WTC11 (cell line): ENCODE data around the gene TMX4. TPM values are rescaled to one million over a fixed set of nuclear protein-coding genes. Genes with fewer than 3 reads are reported as not detected.

Experiments
- ATAC-seq: fragments of 200-7000 bp; cut with Tn5 transposase; 2 replicates; pipeline ENCODE4 v1.10.0; 2021; ENCODE audit warnings: mild to moderate bottlenecking, moderate library complexity
- CTCF ChIA-PET: fragments of 300-600 bp; sonication (Branson Sonifier 250); formaldehyde crosslinking; loops from one replicate; lab custom pipeline; 2021; ENCODE audit warnings: antibody characterized with exemption; lab: Charles Lee
- POLR2A ChIA-PET: fragments of 350-600 bp; sonication (Branson Sonifier 250); formaldehyde crosslinking; loops from one replicate; lab custom pipeline; 2021; ENCODE audit warnings: antibody characterized with exemption; lab: Charles Lee
- DNase-seq: peaks from one replicate; pipeline ENCODE4 v3.0.0; 2021; ENCODE audit warnings: low spot score
- H3K27ac Mint-ChIP-seq: 2 replicates; pipeline ENCODE4 v1.8.0; 2021; ENCODE audit warnings: mixed read lengths
- H3K27me3 Mint-ChIP-seq: 2 replicates; pipeline ENCODE4 v1.8.0; 2021; ENCODE audit warnings: low read depth, mild to moderate bottlenecking, moderate library complexity, mixed read lengths
- H3K36me3 Mint-ChIP-seq: 2 replicates; pipeline ENCODE4 v1.8.0; 2021; ENCODE audit warnings: mixed read lengths
- H3K4me1 Mint-ChIP-seq: 2 replicates; pipeline ENCODE4 v1.8.0; 2022; ENCODE audit warnings: mixed read lengths
- H3K4me3 Mint-ChIP-seq: 2 replicates; pipeline ENCODE4 v1.8.0; 2021; ENCODE audit warnings: mild to moderate bottlenecking, moderate library complexity, mixed read lengths
- H3K9me3 Mint-ChIP-seq: 2 replicates; pipeline ENCODE4 v1.8.0; 2021; ENCODE audit warnings: mixed read lengths
- E2F1 ChIP-seq: sonication (generic); formaldehyde crosslinking; IDR thresholded peaks from 2 replicates; pipeline ENCODE4 v1.8.0; 2022; ENCODE audit warnings: mild to moderate bottlenecking, missing genetic modification reagents
- ELF4 ChIP-seq: sonication (generic); formaldehyde crosslinking; IDR thresholded peaks from 2 replicates; pipeline ENCODE4 v1.8.1; 2022; ENCODE audit warnings: low read depth, mild to moderate bottlenecking, moderate library complexity, missing genetic modification reagents
- HMGXB4 ChIP-seq: sonication (generic); formaldehyde crosslinking; IDR thresholded peaks from 2 replicates; pipeline ENCODE4 v1.8.1; 2023; ENCODE audit warnings: mild to moderate bottlenecking, moderate library complexity, missing genetic modification reagents
- MYBL2 ChIP-seq: sonication (generic); formaldehyde crosslinking; IDR thresholded peaks from 2 replicates; pipeline ENCODE4 v1.8.1; 2023; ENCODE audit warnings: mild to moderate bottlenecking, moderate library complexity, missing genetic modification reagents
- NR3C1 ChIP-seq: sonication (generic); formaldehyde crosslinking; conservative IDR thresholded peaks from 2 replicates; pipeline ENCODE4 v1.8.1; 2023; ENCODE audit warnings: low read depth, mild to moderate bottlenecking, missing genetic modification reagents
- PRRX2 ChIP-seq: fragments of 250-450 bp; sonication (Bioruptor Pico); IDR thresholded peaks from 2 replicates; pipeline ENCODE4 v1.8.0; 2021; ENCODE audit warnings: mild to moderate bottlenecking
- SMAD3 ChIP-seq: sonication (generic); formaldehyde crosslinking; IDR thresholded peaks from 2 replicates; pipeline ENCODE4 v1.8.0; 2022; ENCODE audit warnings: missing genetic modification reagents, mild to moderate bottlenecking, borderline replicate concordance
- SOX15 ChIP-seq: fragments of 250-450 bp; sonication (Bioruptor Pico); IDR thresholded peaks from 2 replicates; pipeline ENCODE4 v1.9.0; 2021; ENCODE audit warnings: mild to moderate bottlenecking
- TCF7 ChIP-seq: sonication (generic); formaldehyde crosslinking; IDR thresholded peaks from 2 replicates; pipeline ENCODE4 v1.8.0; 2022; ENCODE audit warnings: mild to moderate bottlenecking, low read depth, missing genetic modification reagents, moderate library complexity
- ZNF219 ChIP-seq: sonication (generic); formaldehyde crosslinking; IDR thresholded peaks from 2 replicates; pipeline ENCODE4 v1.8.0; 2023; ENCODE audit warnings: missing genetic modification reagents, mild to moderate bottlenecking, borderline replicate concordance
- ZNF263 ChIP-seq: sonication (generic); formaldehyde crosslinking; IDR thresholded peaks from 2 replicates; pipeline ENCODE4 v1.8.1; 2022; ENCODE audit warnings: low read depth, mild to moderate bottlenecking, moderate library complexity, missing genetic modification reagents
- ZNF317 ChIP-seq: sonication (generic); formaldehyde crosslinking; IDR thresholded peaks from 2 replicates; pipeline ENCODE4 v1.8.1; 2023; ENCODE audit warnings: low read depth, mild to moderate bottlenecking, moderate library complexity, missing genetic modification reagents, borderline replicate concordance
- total RNA-seq: library from RNA; stranded (reverse); gene quantifications from 3 replicates; pipeline ENCODE4 v1.2.3, GENCODE V29; 2021
- TF ChIP-seq, protein P1 (sequence below): sonication (generic); formaldehyde crosslinking; IDR thresholded peaks from 2 replicates; pipeline ENCODE4 v1.8.0; 2023; ENCODE audit warnings: mild to moderate bottlenecking, missing genetic modification reagents
- TF ChIP-seq, protein P2 (sequence below): sonication (generic); formaldehyde crosslinking; IDR thresholded peaks from 2 replicates; pipeline ENCODE4 v1.8.1; 2023; ENCODE audit warnings: mild to moderate bottlenecking, missing genetic modification reagents
- TF ChIP-seq, protein P3 (sequence below): sonication (generic); formaldehyde crosslinking; IDR thresholded peaks from 2 replicates; pipeline ENCODE4 v1.8.1; 2023; ENCODE audit warnings: mild to moderate bottlenecking, missing genetic modification reagents, moderate library complexity
- TF ChIP-seq, protein P4 (sequence below): sonication (generic); formaldehyde crosslinking; IDR thresholded peaks from 2 replicates; pipeline ENCODE4 v1.8.1; 2022; ENCODE audit warnings: low read depth, mild to moderate bottlenecking, moderate library complexity, missing genetic modification reagents, borderline replicate concordance

The TMX4 gene
- total RNA-seq, 1 experiment from 2014 or later, result 9.8 TPM

- no peak for TF ChIP-seq HMGXB4 (CRISPR knock-in tag)
- TF ChIP-seq, protein P1, sequence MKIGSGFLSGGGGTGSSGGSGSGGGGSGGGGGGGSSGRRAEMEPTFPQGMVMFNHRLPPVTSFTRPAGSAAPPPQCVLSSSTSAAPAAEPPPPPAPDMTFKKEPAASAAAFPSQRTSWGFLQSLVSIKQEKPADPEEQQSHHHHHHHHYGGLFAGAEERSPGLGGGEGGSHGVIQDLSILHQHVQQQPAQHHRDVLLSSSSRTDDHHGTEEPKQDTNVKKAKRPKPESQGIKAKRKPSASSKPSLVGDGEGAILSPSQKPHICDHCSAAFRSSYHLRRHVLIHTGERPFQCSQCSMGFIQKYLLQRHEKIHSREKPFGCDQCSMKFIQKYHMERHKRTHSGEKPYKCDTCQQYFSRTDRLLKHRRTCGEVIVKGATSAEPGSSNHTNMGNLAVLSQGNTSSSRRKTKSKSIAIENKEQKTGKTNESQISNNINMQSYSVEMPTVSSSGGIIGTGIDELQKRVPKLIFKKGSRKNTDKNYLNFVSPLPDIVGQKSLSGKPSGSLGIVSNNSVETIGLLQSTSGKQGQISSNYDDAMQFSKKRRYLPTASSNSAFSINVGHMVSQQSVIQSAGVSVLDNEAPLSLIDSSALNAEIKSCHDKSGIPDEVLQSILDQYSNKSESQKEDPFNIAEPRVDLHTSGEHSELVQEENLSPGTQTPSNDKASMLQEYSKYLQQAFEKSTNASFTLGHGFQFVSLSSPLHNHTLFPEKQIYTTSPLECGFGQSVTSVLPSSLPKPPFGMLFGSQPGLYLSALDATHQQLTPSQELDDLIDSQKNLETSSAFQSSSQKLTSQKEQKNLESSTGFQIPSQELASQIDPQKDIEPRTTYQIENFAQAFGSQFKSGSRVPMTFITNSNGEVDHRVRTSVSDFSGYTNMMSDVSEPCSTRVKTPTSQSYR (CRISPR knock-in tag), result no peak
- TF ChIP-seq SMAD3 (CRISPR knock-in tag), result no peak
- no peak for TF ChIP-seq E2F1 (CRISPR knock-in tag)
These were observed 659 bp downstream of the TMX4 start (continued) for GRCh38 chr20:8018958-8019245.

DNA sequence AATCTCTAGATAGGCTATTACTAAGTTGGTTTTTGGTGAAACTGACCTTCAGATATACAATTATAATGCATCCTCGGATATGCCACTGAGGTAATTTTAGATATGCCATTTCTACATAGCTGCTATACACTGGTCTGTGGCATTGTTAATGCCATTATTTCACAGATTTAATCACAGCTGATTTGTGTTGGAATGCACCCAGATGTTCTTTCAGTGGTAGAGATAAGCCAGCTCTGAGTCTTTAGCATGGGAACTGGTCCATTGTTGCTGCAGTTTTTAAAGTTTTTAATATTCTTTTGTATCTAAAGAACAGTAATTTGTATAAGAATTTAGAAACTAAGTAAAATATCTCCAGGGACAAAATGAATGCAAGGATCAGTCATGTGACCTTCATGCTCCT, 6.8 kb downstream of the TMX4 start:
- no peaks in the 10 kb centered on the region for H3K36me3 Mint-ChIP-seq
- ChIA-PET POLR2A (no interaction called here), CTCF (no interaction called here)
- H3K9me3 Mint-ChIP-seq, result no peaks in the 10 kb centered on the region
- H3K4me1 Mint-ChIP-seq, result peaks cover 14% of the 10 kb centered on the region
- TF ChIP-seq ZNF219, result no peak
- TF ChIP-seq NR3C1 (CRISPR knock-in tag), result no peak
- TF ChIP-seq, protein P2, sequence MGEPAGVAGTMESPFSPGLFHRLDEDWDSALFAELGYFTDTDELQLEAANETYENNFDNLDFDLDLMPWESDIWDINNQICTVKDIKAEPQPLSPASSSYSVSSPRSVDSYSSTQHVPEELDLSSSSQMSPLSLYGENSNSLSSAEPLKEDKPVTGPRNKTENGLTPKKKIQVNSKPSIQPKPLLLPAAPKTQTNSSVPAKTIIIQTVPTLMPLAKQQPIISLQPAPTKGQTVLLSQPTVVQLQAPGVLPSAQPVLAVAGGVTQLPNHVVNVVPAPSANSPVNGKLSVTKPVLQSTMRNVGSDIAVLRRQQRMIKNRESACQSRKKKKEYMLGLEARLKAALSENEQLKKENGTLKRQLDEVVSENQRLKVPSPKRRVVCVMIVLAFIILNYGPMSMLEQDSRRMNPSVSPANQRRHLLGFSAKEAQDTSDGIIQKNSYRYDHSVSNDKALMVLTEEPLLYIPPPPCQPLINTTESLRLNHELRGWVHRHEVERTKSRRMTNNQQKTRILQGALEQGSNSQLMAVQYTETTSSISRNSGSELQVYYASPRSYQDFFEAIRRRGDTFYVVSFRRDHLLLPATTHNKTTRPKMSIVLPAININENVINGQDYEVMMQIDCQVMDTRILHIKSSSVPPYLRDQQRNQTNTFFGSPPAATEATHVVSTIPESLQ, result no peak
- TF ChIP-seq, protein P3, sequence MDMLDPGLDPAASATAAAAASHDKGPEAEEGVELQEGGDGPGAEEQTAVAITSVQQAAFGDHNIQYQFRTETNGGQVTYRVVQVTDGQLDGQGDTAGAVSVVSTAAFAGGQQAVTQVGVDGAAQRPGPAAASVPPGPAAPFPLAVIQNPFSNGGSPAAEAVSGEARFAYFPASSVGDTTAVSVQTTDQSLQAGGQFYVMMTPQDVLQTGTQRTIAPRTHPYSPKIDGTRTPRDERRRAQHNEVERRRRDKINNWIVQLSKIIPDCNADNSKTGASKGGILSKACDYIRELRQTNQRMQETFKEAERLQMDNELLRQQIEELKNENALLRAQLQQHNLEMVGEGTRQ (CRISPR knock-in tag), result no peak
- no peak for TF ChIP-seq TCF7
- no peak for TF ChIP-seq MYBL2
- no peak overlapping the region for H3K4me3 Mint-ChIP-seq
- no peak for ATAC-seq
- H3K27me3 Mint-ChIP-seq, result no peaks in the 10 kb centered on the region
- no peak for DNase-seq
- no peak overlapping the region for H3K27ac Mint-ChIP-seq

DNA sequence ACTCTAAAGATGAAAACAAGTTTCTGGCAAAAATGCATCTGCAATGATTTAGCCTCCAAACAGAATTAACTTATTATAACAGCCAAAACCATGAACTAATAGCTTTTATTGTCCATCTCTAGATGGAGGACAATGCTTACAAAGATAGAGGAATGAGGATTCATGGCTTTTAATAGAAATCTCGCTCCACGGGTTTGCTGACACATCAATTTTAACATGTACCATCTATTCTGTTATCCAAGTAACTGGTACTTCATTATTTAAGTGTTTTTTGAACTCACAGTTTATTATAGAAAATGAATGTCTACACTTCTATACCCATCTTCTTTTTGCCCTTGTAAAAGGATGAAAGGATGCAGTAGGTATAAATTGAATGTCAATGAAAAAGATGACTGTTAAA, 10.8 kb downstream of the TMX4 start:
- ATAC-seq (no peak), DNase-seq (no peak)
- CTCF ChIA-PET, result interaction anchor here (1.0 kb wide), 1 partner anchor 72 kb away, joined by 4 read pairs; no protein-coding TSS in a partner anchor
- Mint-ChIP-seq H3K4me3 (no peak overlapping the region), H3K9me3 (no peaks in the 10 kb centered on the region), H3K36me3 (no peaks in the 10 kb centered on the region), H3K27ac (no peak overlapping the region), H3K27me3 (no peaks in the 10 kb centered on the region), H3K4me1 (peaks cover 25% of the 10 kb centered on the region)
- POLR2A ChIA-PET, result no interaction called here
- TF ChIP-seq ELF4 (CRISPR knock-in tag), result no peak
- no peak for TF ChIP-seq SOX15
- TF ChIP-seq, protein P4, sequence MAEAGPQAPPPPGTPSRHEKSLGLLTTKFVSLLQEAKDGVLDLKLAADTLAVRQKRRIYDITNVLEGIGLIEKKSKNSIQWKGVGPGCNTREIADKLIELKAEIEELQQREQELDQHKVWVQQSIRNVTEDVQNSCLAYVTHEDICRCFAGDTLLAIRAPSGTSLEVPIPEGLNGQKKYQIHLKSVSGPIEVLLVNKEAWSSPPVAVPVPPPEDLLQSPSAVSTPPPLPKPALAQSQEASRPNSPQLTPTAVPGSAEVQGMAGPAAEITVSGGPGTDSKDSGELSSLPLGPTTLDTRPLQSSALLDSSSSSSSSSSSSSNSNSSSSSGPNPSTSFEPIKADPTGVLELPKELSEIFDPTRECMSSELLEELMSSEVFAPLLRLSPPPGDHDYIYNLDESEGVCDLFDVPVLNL (CRISPR knock-in tag), result no peak
- no peak for TF ChIP-seq ZNF263 (CRISPR knock-in tag)
- TF ChIP-seq ZNF317, result no peak
- TF ChIP-seq PRRX2 (CRISPR knock-in tag), result no peak
